ENCODE measurements around the gene ETHE1. TPM values are rescaled to one million over a fixed set of nuclear protein-coding genes. Genes with fewer than 3 reads are reported as not detected.

ETHE1 gene
- total and polyA plus RNA-seq, 12 donors = 5.1 to 23.6 (median 13.0) TPM

DNA sequence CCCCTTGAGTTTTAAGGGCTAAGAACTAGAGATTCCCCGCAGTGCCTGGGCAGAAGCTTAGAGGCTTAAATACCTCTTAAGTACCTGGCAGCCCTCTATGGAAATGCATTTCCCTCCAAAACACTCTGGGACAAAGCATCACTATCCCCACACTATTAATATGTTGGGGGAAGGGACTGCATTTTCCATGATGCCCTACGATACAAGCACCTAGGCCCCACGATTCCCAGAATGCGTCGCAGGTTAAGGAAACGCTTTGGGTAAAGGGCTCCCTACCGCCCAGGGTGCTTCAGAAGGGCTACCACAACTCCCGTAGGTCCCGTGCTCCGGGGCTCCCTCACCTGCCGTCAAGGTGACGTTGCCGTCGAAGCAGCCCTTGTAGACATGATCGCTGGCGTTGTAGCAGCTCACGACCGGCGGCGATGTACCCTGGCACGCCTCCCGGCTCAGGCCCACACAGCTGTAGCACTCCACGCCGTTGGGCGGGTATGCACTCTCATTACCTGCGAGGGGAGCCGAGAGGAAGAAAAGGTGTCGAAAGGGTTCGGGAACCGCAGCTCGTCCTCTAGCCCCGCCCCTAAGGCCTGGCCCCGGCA, 64.1 kb downstream of the ETHE1 start:
- H3K4me3 ChIP-seq = peak overlapping the region; percentile 23 to 82 (median 64)
- intact Hi-C loops (cut with DNase I) = loop anchor here in 4 of 10 donors (5.0 kb wide), 2 partner anchors 39 to 59 kb away; partner anchors contain the start of gene PHLDB3 (in 4 of the 4)
- H3K9me3 ChIP-seq = no peaks in the 10 kb centered on the region
- H3K27ac ChIP-seq = peak overlapping the region in 8 of 10 donors; percentile 66 to 88 (median 80)
- peaks cover 0 to 33% (median 13%) of the 10 kb centered on the region in 9 donors for H3K4me1 ChIP-seq
- H3K27me3 ChIP-seq = peaks cover 0 to 14% (median 6%) of the 10 kb centered on the region in 7 donors
- TF ChIP-seq, protein P1, sequence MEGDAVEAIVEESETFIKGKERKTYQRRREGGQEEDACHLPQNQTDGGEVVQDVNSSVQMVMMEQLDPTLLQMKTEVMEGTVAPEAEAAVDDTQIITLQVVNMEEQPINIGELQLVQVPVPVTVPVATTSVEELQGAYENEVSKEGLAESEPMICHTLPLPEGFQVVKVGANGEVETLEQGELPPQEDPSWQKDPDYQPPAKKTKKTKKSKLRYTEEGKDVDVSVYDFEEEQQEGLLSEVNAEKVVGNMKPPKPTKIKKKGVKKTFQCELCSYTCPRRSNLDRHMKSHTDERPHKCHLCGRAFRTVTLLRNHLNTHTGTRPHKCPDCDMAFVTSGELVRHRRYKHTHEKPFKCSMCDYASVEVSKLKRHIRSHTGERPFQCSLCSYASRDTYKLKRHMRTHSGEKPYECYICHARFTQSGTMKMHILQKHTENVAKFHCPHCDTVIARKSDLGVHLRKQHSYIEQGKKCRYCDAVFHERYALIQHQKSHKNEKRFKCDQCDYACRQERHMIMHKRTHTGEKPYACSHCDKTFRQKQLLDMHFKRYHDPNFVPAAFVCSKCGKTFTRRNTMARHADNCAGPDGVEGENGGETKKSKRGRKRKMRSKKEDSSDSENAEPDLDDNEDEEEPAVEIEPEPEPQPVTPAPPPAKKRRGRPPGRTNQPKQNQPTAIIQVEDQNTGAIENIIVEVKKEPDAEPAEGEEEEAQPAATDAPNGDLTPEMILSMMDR (IDR thresholded peaks at IDR 0.05) = no peak
- H3K36me3 ChIP-seq = no peaks in the 10 kb centered on the region
- DNase-seq = no peak
- ATAC-seq = no peak
- WGBS, 2 donors = 6 to 11% methylated on average over 33 of the region's 33 CpGs

GRCh38 chr19:43462383-43462782, 64.6 kb downstream of the ETHE1 start:
- DNase-seq = no peak
- peaks cover 0 to 28% (median 13%) of the 10 kb centered on the region in 9 donors for H3K4me1 ChIP-seq
- intact Hi-C loops (cut with DNase I) = loop anchor here in 4 of 10 donors (5.0 kb wide), 2 partner anchors 40 to 60 kb away; partner anchors contain the start of gene PHLDB3 (in 4 of the 4)
- no peak overlapping the region for H3K27ac ChIP-seq
- TF ChIP-seq, protein P1 (IDR thresholded peaks at IDR 0.05) = no peak
- peaks cover 0 to 14% (median 6%) of the 10 kb centered on the region in 7 donors for H3K27me3 ChIP-seq
- no peaks in the 10 kb centered on the region for H3K36me3 ChIP-seq
- 90 to 91% methylated on average over 7 of the region's 7 CpGs for WGBS, 2 donors
- peak overlapping the region in 2 of 10 donors; percentile 63 to 76 for H3K4me3 ChIP-seq
- ATAC-seq = no peak
- H3K9me3 ChIP-seq = no peaks in the 10 kb centered on the region

DNA sequence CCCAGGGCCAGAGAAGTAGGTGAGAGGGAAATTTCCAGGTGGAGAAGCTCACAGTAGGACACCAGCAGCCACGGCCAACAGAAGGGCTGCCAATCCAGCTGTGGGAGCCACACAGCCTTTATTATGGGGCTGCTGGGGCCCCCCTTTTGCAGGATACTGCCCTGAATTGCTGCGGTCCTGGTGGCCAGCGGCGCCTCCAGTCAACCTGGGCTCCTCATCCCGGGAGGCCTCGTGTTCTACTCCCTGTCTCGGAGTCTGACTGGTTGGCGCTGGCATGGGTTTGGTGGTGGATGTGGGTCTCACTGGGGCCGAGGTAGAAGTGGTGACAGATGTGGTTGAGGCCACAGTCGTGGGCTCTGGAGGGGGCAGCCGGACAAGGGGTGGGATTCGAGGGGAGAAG, 65.7 kb downstream of the ETHE1 start:
- H3K27ac ChIP-seq = no peak overlapping the region
- H3K27me3 ChIP-seq = peaks cover 0 to 13% (median 6%) of the 10 kb centered on the region in 7 donors
- H3K4me1 ChIP-seq = peaks cover 0 to 26% (median 13%) of the 10 kb centered on the region in 9 donors
- no peaks in the 10 kb centered on the region for H3K9me3 ChIP-seq
- WGBS, 2 donors = 92% methylated on average over 12 of the region's 12 CpGs
- no peak overlapping the region for H3K4me3 ChIP-seq
- DNase-seq (no peak), ATAC-seq (no peak)
- TF ChIP-seq, protein P1 (IDR thresholded peaks at IDR 0.05) = no peak
- H3K36me3 ChIP-seq = no peaks in the 10 kb centered on the region
- intact Hi-C loops (cut with DNase I) = loop anchor here in 4 of 10 donors (5.0 kb wide), 2 partner anchors 41 to 61 kb away; partner anchors contain the start of gene PHLDB3 (in 4 of the 4)

DNA sequence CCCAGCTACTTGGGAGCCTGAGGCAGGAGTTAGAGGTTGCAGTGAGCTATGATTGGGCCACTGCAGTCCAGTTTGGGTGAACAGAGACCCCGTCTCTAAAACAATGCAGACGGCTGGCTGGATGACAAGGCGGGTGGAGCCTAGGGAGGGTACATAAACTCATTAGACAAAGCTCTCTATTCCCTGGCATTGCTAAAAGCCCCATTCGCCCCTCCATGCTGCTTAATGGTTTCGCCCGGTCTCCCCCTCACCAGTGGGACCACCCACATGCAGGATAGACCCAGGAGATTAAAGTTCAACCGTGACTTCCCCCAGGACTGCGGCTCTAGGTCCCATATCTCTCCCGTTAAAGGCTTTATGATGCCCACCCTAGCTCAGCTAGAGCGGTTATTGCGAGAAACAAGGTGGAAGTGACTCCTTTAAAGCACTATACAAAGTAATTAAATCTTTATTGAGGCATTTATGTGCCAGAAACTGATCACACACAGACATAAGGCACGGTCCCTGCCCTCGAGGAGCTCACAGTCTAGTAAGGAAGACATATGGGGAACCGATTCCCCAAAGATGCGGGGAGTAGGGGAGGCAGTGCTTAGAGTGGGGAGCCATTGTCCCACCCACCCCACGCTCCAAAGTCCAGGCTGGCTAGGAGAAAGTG, 66.5 kb downstream of the ETHE1 start:
- no peaks in the 10 kb centered on the region for H3K36me3 ChIP-seq
- DNase-seq (no peak), ATAC-seq (no peak)
- H3K9me3 ChIP-seq = no peaks in the 10 kb centered on the region
- TF ChIP-seq, protein P1 (IDR thresholded peaks at IDR 0.05) = no peak
- WGBS, 2 donors = 75 to 76% methylated on average over 16 of the region's 16 CpGs
- H3K4me3 ChIP-seq = no peak overlapping the region
- intact Hi-C loops (cut with DNase I) = loop anchor here in 4 of 10 donors (5.0 kb wide), 2 partner anchors 42 to 62 kb away; partner anchors contain the start of gene PHLDB3 (in 4 of the 4)
- peaks cover 0 to 11% (median under 1%) of the 10 kb centered on the region in 7 donors for H3K27me3 ChIP-seq
- peaks cover 0 to 27% (median 13%) of the 10 kb centered on the region in 9 donors for H3K4me1 ChIP-seq
- H3K27ac ChIP-seq = no peak overlapping the region

Data from heart right ventricle (tissue), 16 donors.